Measurements from ENCODE around the gene QRICH2. TPM values are rescaled to one million over a fixed set of nuclear protein-coding genes. Genes with fewer than 3 reads are reported as not detected.
A peak's percentile ranks its signal among the peaks of the same experiment; 100 is the strongest.

Gene QRICH2
- total RNA-seq, 2 experiments from 2014 or later, result 7.2 to 9.4 TPM

GRCh38 chr17:76250141-76250540 is 57.9 kb downstream of the QRICH2 start:
- no peaks in the 10 kb centered on the region for H4K20me1 ChIP-seq (ENCODE audit: insufficient read depth, low read length)
- no peak for TF ChIP-seq EZH2phosphoT487 (IDR thresholded peaks at IDR 0.05; ENCODE audit: borderline replicate concordance, low read depth, low read length)
- no peak for TF ChIP-seq CTCF (conservative IDR thresholded peaks at IDR 0.05; ENCODE audit: low read length)
- no peaks in the 10 kb centered on the region for H3K79me2 ChIP-seq (ENCODE audit: insufficient read depth, low read depth, low read length)
- BruUV-seq (replicated peaks), result no TSS peak
- H3K27ac ChIP-seq (ENCODE audit: low read depth, low read length, poor library complexity, severe bottlenecking), result no peak overlapping the region
- no peak overlapping the region for H3K4me2 ChIP-seq (ENCODE audit: low read length)
- intact Hi-C loops (cut with micrococcal nuclease; ENCODE audit: unreplicated experiment), result no loop called here
- no peak for DNase-seq (ENCODE audit: low spot score)
- POLR2A ChIA-PET, result interaction anchor here (2.0 to 9.4 kb wide), 2 partner anchors 12 to 23 kb away, joined by 8 to 71 read pairs; partner anchors contain the start of gene UBALD2
- H3K4me3 ChIP-seq (ENCODE audit: low read depth, low read length, poor library complexity, severe bottlenecking), result no peak overlapping the region
- CTCF ChIA-PET (ENCODE audit: unreplicated experiment), result no interaction called here
- peaks cover 21% of the 10 kb centered on the region for H3K4me1 ChIP-seq (ENCODE audit: insufficient read depth, low read length, poor library complexity, severe bottlenecking)
- no peaks in the 10 kb centered on the region for H3K9me2 ChIP-seq (ENCODE audit: insufficient read depth, low read length)
- no peaks in the 10 kb centered on the region for H3K36me3 ChIP-seq (ENCODE audit: insufficient read depth, low read length)
- H3K9me3 ChIP-seq (ENCODE audit: low read length), result no peaks in the 10 kb centered on the region
- no peak overlapping the region for H2AFZ ChIP-seq (ENCODE audit: low read length)

GRCh38 chr17:76248013-76248782 is 59.9 kb downstream of the QRICH2 start:
- Histone ChIP-seq H3K9me2 (ENCODE audit: insufficient read depth, low read length) (no peaks in the 10 kb centered on the region), H3K36me3 (ENCODE audit: insufficient read depth, low read length) (no peaks in the 10 kb centered on the region), H3K9me3 (ENCODE audit: low read length) (no peaks in the 10 kb centered on the region), H4K20me1 (ENCODE audit: insufficient read depth, low read length) (no peaks in the 10 kb centered on the region), H2AFZ (ENCODE audit: low read length) (no peak overlapping the region), H3K4me1 (ENCODE audit: insufficient read depth, low read length, poor library complexity, severe bottlenecking) (peaks cover 21% of the 10 kb centered on the region), H3K27ac (ENCODE audit: low read depth, low read length, poor library complexity, severe bottlenecking) (no peak overlapping the region), H3K79me2 (ENCODE audit: insufficient read depth, low read depth, low read length) (no peaks in the 10 kb centered on the region), H3K4me3 (ENCODE audit: low read depth, low read length, poor library complexity, severe bottlenecking) (no peak overlapping the region), H3K4me2 (ENCODE audit: low read length) (no peak overlapping the region)
- DNase-seq (ENCODE audit: low spot score), result peak; percentile 14
- CTCF ChIA-PET (ENCODE audit: unreplicated experiment), result interaction anchor here (0.6 kb wide), 2 partner anchors 9 to 1180 kb away, joined by 3 to 5 read pairs; no protein-coding TSS in a partner anchor
- BruUV-seq (replicated peaks), result no TSS peak
- POLR2A ChIA-PET, result interaction anchor here (0.6 to 9.4 kb wide), 7 partner anchors 9 to 184 kb away, joined by 3 to 71 read pairs (median 7); partner anchors contain the start of gene UBALD2
- no peak for TF ChIP-seq EZH2phosphoT487 (IDR thresholded peaks at IDR 0.05; ENCODE audit: borderline replicate concordance, low read depth, low read length)
- TF ChIP-seq CTCF (conservative IDR thresholded peaks at IDR 0.05; ENCODE audit: low read length), result peak; percentile 62
- intact Hi-C loops (cut with micrococcal nuclease; ENCODE audit: unreplicated experiment), result loop anchor here (1.0 to 5.0 kb wide), 2 partner anchors 25 to 41 kb away; no protein-coding TSS in a partner anchor

GRCh38 chr17:76247304-76247703 is 60.8 kb downstream of the QRICH2 start:
- no peaks in the 10 kb centered on the region for H3K9me2 ChIP-seq (ENCODE audit: insufficient read depth, low read length)
- H3K4me2 ChIP-seq (ENCODE audit: low read length), result no peak overlapping the region
- H3K4me3 ChIP-seq (ENCODE audit: low read depth, low read length, poor library complexity, severe bottlenecking), result no peak overlapping the region
- H2AFZ ChIP-seq (ENCODE audit: low read length), result no peak overlapping the region
- H4K20me1 ChIP-seq (ENCODE audit: insufficient read depth, low read length), result no peaks in the 10 kb centered on the region
- BruUV-seq (replicated peaks), result no TSS peak
- H3K36me3 ChIP-seq (ENCODE audit: insufficient read depth, low read length), result no peaks in the 10 kb centered on the region
- H3K27ac ChIP-seq (ENCODE audit: low read depth, low read length, poor library complexity, severe bottlenecking), result no peak overlapping the region
- ChIA-PET POLR2A (interaction anchor here (0.6 to 9.4 kb wide), 8 partner anchors 10 to 270 kb away, joined by 3 to 71 read pairs (median 4); partner anchors contain the start of gene UBALD2), CTCF (ENCODE audit: unreplicated experiment) (interaction anchor here (1.6 kb wide), 1 partner anchor 12 kb away, joined by 5 read pairs; no protein-coding TSS in a partner anchor)
- peaks cover 17% of the 10 kb centered on the region for H3K4me1 ChIP-seq (ENCODE audit: insufficient read depth, low read length, poor library complexity, severe bottlenecking)
- TF ChIP-seq CTCF (conservative IDR thresholded peaks at IDR 0.05; ENCODE audit: low read length) (no peak), EZH2phosphoT487 (IDR thresholded peaks at IDR 0.05; ENCODE audit: borderline replicate concordance, low read depth, low read length) (no peak)
- intact Hi-C loops (cut with micrococcal nuclease; ENCODE audit: unreplicated experiment), result loop anchor here (5.0 kb wide), 1 partner anchor 40 kb away; no protein-coding TSS in a partner anchor
- H3K9me3 ChIP-seq (ENCODE audit: low read length), result no peaks in the 10 kb centered on the region
- H3K79me2 ChIP-seq (ENCODE audit: insufficient read depth, low read depth, low read length), result no peaks in the 10 kb centered on the region
- DNase-seq (ENCODE audit: low spot score), result no peak
